H9 (cell line): ENCODE results near the gene CNRIP1. TPM values are rescaled to one million over a fixed set of nuclear protein-coding genes. Genes with fewer than 3 reads are reported as not detected.

Experiments
- DNase-seq: peaks from one replicate; pipeline ENCODE4 v3.0.0-alpha.2; 2017
- H2AFZ ChIP-seq: one replicate; pipeline ENCODE4 v1.6.1; 2013; ENCODE audit warnings: mild to moderate bottlenecking, low read length, control low read depth, moderate library complexity
- H2AK5ac ChIP-seq: 2 replicates; pipeline ENCODE4 v1.6.1; 2013; ENCODE audit warnings: low read length, control low read depth, mixed read lengths; ENCODE audit not compliant: insufficient read length
- H2BK120ac ChIP-seq: one replicate; pipeline ENCODE4 v1.6.1; 2013; ENCODE audit warnings: low read depth, mild to moderate bottlenecking, low read length, control low read depth, inconsistent platforms; ENCODE audit not compliant: poor library complexity, severe bottlenecking
- H2BK12ac ChIP-seq: 2 replicates; pipeline ENCODE4 v1.6.1; 2013; ENCODE audit warnings: low read length, control low read depth, mixed read lengths, low read depth; ENCODE audit not compliant: insufficient read length
- H2BK15ac ChIP-seq: 2 replicates; pipeline ENCODE4 v1.6.1; 2013; ENCODE audit warnings: low read depth, low read length, control low read depth
- H2BK20ac ChIP-seq: one replicate; pipeline ENCODE4 v1.6.1; 2013; ENCODE audit warnings: low read depth, mild to moderate bottlenecking, low read length, control low read depth, inconsistent platforms; ENCODE audit not compliant: poor library complexity, severe bottlenecking
- H2BK5ac ChIP-seq: 2 replicates; pipeline ENCODE4 v1.6.1; 2013; ENCODE audit warnings: low read length, control low read depth, mixed read lengths; ENCODE audit not compliant: insufficient read length
- H3K14ac ChIP-seq: 2 replicates; pipeline ENCODE4 v1.6.1; 2013; ENCODE audit warnings: low read length, control low read depth; ENCODE audit not compliant: insufficient read depth
- H3K18ac ChIP-seq: 2 replicates; pipeline ENCODE4 v1.6.1; 2013; ENCODE audit warnings: low read depth, mild to moderate bottlenecking, mixed read lengths, low read length, control low read depth; ENCODE audit not compliant: insufficient read length
- H3K23ac ChIP-seq: 2 replicates; pipeline ENCODE4 v1.6.1; 2013; ENCODE audit warnings: low read length, control low read depth, mixed read lengths, low read depth; ENCODE audit not compliant: insufficient read length
- H3K23me2 ChIP-seq: 2 replicates; pipeline ENCODE4 v1.6.1; 2013; ENCODE audit warnings: low read depth, mild to moderate bottlenecking, mixed read lengths, low read length, control low read depth; ENCODE audit not compliant: insufficient read length, poor library complexity, severe bottlenecking
- H3K27ac ChIP-seq: 2 replicates; pipeline ENCODE4 v1.5.1; 2013; ENCODE audit warnings: low read length, control low read depth, mixed read lengths, low read depth; ENCODE audit not compliant: insufficient read length
- H3K27me3 ChIP-seq: 2 replicates; pipeline ENCODE4 v1.6.1; 2013; ENCODE audit warnings: low read length, control low read depth, inconsistent platforms; ENCODE audit not compliant: insufficient read depth
- H3K4ac ChIP-seq: 2 replicates; pipeline ENCODE4 v1.6.1; 2013; ENCODE audit warnings: low read depth, mild to moderate bottlenecking, control low read depth, inconsistent platforms, low read length, moderate library complexity
- H3K4me1 ChIP-seq: 2 replicates; pipeline ENCODE4 v1.6.1; 2013; ENCODE audit warnings: low read length, control low read depth, inconsistent platforms; ENCODE audit not compliant: insufficient read depth
- H3K4me2 ChIP-seq: 2 replicates; pipeline ENCODE4 v1.6.1; 2013; ENCODE audit warnings: low read length, control low read depth, mixed read lengths; ENCODE audit not compliant: insufficient read length, insufficient read depth
- H3K56ac ChIP-seq: 2 replicates; pipeline ENCODE4 v1.6.1; 2013; ENCODE audit warnings: low read depth, mild to moderate bottlenecking, mixed read lengths, low read length, control low read depth; ENCODE audit not compliant: insufficient read length
- H3K79me1 ChIP-seq: 2 replicates; pipeline ENCODE4 v1.6.1; 2013; ENCODE audit warnings: low read depth, mild to moderate bottlenecking, moderate library complexity, low read length, control low read depth, inconsistent platforms; ENCODE audit not compliant: insufficient read depth, poor library complexity, severe bottlenecking
- H3K79me2 ChIP-seq: 2 replicates; pipeline ENCODE4 v1.6.1; 2013; ENCODE audit warnings: low read length, control low read depth, inconsistent platforms; ENCODE audit not compliant: insufficient read depth
- H3K9ac ChIP-seq: 2 replicates; pipeline ENCODE4 v1.6.1; 2013; ENCODE audit warnings: low read length, control low read depth, mixed read lengths; ENCODE audit not compliant: insufficient read length; ENCODE audit errors: extremely low read depth
- H3K9me3 ChIP-seq: one replicate; pipeline ENCODE4 v1.6.1; 2013; ENCODE audit warnings: low read depth, low read length, inconsistent platforms; ENCODE audit not compliant: control insufficient read depth
- H3T11ph ChIP-seq: one replicate; pipeline ENCODE4 v1.6.1; 2013; ENCODE audit warnings: mild to moderate bottlenecking, low read length, control low read depth, inconsistent platforms
- H4K20me1 ChIP-seq: one replicate; pipeline ENCODE4 v1.6.1; 2013; ENCODE audit not compliant: control insufficient read depth, insufficient read length, insufficient read depth
- H4K5ac ChIP-seq: 2 replicates; pipeline ENCODE4 v1.6.1; 2013; ENCODE audit warnings: low read depth, mild to moderate bottlenecking, mixed read lengths, low read length, control low read depth; ENCODE audit not compliant: insufficient read length
- H4K8ac ChIP-seq: replicated peaks from 2 replicates; pipeline ENCODE4 v1.6.1; 2013; ENCODE audit warnings: low read length, control low read depth, mixed read lengths, low read depth; ENCODE audit not compliant: insufficient read length
- H4K91ac ChIP-seq: 2 replicates; pipeline ENCODE4 v1.6.1; 2013; ENCODE audit warnings: low read depth, mild to moderate bottlenecking, moderate library complexity, mixed read lengths, low read length, control low read depth; ENCODE audit not compliant: insufficient read length
- H3K27ac Mint-ChIP-seq, 3 experiments: 2 replicates in 2 of 3; 3 replicates in 1 of 3; pipeline ENCODE4 v1.8.0; 2020 to 2021; ENCODE audit warnings: mixed read lengths in 3 of 3, mild to moderate bottlenecking in 1 of 3, moderate library complexity in 1 of 3
- H3K27me3 Mint-ChIP-seq: 2 replicates; pipeline ENCODE4 v1.8.0; 2021; ENCODE audit warnings: low read depth, mild to moderate bottlenecking, moderate library complexity, mixed read lengths
- H3K36me3 Mint-ChIP-seq, 3 experiments: 2 replicates in 2 of 3; 3 replicates in 1 of 3; pipeline ENCODE4 v1.8.0; 2020 to 2021; ENCODE audit warnings: low read depth in 3 of 3, mixed read lengths in 3 of 3; ENCODE audit not compliant: insufficient read depth in 1 of 3
- H3K4me1 Mint-ChIP-seq, 2 experiments: 2 replicates each; pipeline ENCODE4 v1.8.0; 2020; ENCODE audit warnings: mixed read lengths in 2 of 2
- H3K4me3 Mint-ChIP-seq, 2 experiments: 2 replicates in 1 of 2; 3 replicates in 1 of 2; pipeline ENCODE4 v1.8.0; 2020 to 2021; ENCODE audit warnings: mild to moderate bottlenecking in 2 of 2, mixed read lengths in 2 of 2, moderate library complexity in 1 of 2
- H3K9me3 Mint-ChIP-seq, 2 experiments: 2 replicates in 1 of 2; 3 replicates in 1 of 2; pipeline ENCODE4 v1.8.0; 2020; ENCODE audit warnings: mild to moderate bottlenecking in 2 of 2, mixed read lengths in 2 of 2, moderate library complexity in 1 of 2
- WGBS: extraction: QIAGEN DNeasy Blood & Tissue Kit; methylation state at CpG from one replicate; pipeline ENCODE4 v1.1.7; 2013; ENCODE audit warnings: missing lambda C conversion rate, low lambda C conversion rate, mixed read lengths; ENCODE audit not compliant: insufficient read length; ENCODE audit errors: extremely low coverage; 5-methylcytosine and 5-hydroxymethylcytosine counted together
- total RNA-seq: library from RNA; stranded (reverse); gene quantifications from 2 replicates; pipeline ENCODE4 v1.2.1, GENCODE V29; 2021
- TF ChIP-seq, protein P1 (sequence below): fragments of 200-600 bp; sonication (generic); conservative IDR thresholded peaks from 3 replicates; pipeline ENCODE4 v1.8.0; 2021; ENCODE audit warnings: antibody characterized with exemption, mild to moderate bottlenecking

Gene CNRIP1
- total RNA-seq, 1 experiment from 2014 or later = 0.70 TPM

DNA sequence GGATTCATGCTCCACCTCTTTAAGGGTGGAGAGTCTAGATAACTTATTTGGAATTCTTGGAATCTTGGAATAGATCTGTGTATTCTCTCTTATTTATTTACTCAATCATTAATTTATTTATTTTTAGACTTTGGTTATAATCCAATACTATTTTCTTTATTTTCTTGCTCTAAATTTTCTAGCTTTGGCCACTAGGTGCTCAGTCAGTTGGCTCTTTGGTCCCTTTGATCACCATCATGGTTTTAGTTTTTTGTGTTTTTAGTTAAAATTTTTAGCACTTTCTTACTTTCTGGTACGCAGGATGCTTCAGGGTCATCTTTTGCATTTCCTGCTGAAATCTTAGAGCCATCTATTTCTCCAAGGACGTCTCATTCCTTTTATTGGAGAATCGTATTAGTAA lies 40.1 kb upstream of the CNRIP1 start:
- Histone ChIP-seq H3K9me3 (no peaks in the 10 kb centered on the region), H3K18ac (no peak overlapping the region), H2BK15ac (no peak overlapping the region), H2AFZ (no peak overlapping the region), H4K5ac (no peak overlapping the region), H3T11ph (no peak overlapping the region), H2BK5ac (no peak overlapping the region), H3K27ac (no peak overlapping the region), H3K14ac (no peak overlapping the region), H2BK12ac (no peak overlapping the region), H3K79me2 (no peaks in the 10 kb centered on the region), H3K9ac (no peak overlapping the region), H2AK5ac (no peak overlapping the region), H3K23ac (no peak overlapping the region), H4K91ac (no peak overlapping the region), H3K23me2 (no peaks in the 10 kb centered on the region), H2BK20ac (no peak overlapping the region), H3K27me3 (no peaks in the 10 kb centered on the region), H3K4ac (no peak overlapping the region), H4K8ac (no peak overlapping the region), H4K20me1 (no peaks in the 10 kb centered on the region), H2BK120ac (no peak overlapping the region), H3K4me1 (no peaks in the 10 kb centered on the region), H3K79me1 (no peaks in the 10 kb centered on the region), H3K4me2 (no peak overlapping the region), H3K56ac (no peak overlapping the region)
- H3K4me3 Mint-ChIP-seq = no peak overlapping the region
- TF ChIP-seq, protein P1, sequence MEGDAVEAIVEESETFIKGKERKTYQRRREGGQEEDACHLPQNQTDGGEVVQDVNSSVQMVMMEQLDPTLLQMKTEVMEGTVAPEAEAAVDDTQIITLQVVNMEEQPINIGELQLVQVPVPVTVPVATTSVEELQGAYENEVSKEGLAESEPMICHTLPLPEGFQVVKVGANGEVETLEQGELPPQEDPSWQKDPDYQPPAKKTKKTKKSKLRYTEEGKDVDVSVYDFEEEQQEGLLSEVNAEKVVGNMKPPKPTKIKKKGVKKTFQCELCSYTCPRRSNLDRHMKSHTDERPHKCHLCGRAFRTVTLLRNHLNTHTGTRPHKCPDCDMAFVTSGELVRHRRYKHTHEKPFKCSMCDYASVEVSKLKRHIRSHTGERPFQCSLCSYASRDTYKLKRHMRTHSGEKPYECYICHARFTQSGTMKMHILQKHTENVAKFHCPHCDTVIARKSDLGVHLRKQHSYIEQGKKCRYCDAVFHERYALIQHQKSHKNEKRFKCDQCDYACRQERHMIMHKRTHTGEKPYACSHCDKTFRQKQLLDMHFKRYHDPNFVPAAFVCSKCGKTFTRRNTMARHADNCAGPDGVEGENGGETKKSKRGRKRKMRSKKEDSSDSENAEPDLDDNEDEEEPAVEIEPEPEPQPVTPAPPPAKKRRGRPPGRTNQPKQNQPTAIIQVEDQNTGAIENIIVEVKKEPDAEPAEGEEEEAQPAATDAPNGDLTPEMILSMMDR = peak; percentile 49; the same call in 2 of the 3 replicates
- peaks cover 16% of the 10 kb centered on the region for H3K27me3 Mint-ChIP-seq
- WGBS = no CpG with 5 or more reads among the region's 3 CpGs
- H3K36me3 Mint-ChIP-seq = peaks cover 0 to 2% (median 0%) of the 10 kb centered on the region in 3 experiments; a peak in 1 of 7 replicates
- DNase-seq = no peak
- H3K27ac Mint-ChIP-seq = no peak overlapping the region
- H3K9me3 Mint-ChIP-seq = peaks cover 0 to 3% of the 10 kb centered on the region in 2 experiments; a peak in 2 of 5 replicates
- peaks cover 4 to 10% of the 10 kb centered on the region in 2 experiments; a peak in 2 of 4 replicates for H3K4me1 Mint-ChIP-seq
